ENCODE data around the gene GBA2.

GBA2 gene

GRCh38 chr9:35737143-35737542 is 11.9 kb downstream of the GBA2 start:
- DNase-seq: no peak

DNA sequence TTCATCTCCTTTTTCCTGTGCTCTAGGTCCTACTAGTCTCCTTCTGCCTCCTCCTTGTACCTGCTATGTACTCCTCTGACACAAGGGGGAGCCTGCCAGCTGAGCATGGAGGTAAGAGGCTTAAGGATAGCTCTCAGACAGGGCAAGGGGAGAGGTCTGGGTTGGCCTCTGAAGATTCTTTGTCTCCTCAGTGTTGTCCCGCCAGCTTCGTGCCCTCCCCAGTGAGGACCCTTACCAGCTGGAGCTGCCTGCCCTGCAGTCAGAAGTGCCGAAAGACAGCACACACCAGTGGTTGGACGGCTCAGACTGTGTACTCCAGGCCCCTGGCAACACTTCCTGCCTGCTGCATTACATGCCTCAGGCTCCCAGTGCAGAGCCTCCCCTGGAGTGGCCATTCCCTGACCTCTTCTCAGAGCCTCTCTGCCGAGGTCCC is 12.8 kb downstream of the GBA2 start:
- DNase-seq: peak; percentile 88 to 93

GRCh38 chr9:35734096-35734495 is 14.9 kb downstream of the GBA2 start:
- DNase-seq: no peak

DNA sequence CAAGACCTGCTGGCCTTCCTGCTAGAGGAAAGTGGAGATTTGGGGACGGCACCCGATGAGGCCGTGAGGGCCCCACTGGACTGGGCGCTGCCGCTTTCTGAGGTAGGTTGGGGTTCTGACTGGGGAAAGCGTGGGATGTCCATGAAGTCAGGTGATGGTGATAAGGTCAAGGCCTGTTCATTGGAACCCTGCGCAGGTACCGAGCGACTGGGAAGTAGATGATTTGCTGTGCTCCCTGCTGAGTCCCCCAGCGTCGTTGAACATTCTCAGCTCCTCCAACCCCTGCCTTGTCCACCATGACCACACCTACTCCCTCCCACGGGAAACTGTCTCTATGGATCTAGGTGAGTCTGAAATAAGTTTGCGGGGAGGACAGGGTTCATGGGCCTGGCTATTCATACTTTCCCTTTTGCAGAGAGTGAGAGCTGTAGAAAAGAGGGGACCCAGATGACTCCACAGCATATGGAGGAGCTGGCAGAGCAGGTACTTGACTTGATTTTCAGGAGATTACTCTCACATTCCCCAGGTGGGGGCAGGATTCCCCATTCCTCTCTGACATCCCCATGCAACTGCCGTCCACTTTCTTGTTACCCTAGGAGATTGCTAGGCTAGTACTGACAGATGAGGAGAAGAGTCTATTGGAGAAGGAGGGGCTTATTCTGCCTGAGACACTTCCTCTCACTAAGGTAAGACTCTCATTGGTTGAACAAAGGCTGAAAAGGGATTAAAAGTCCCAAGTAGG is 16.1 kb downstream of the GBA2 start:
- peak; percentile 54 to 73 for DNase-seq

- DNase-seq: peak; percentile 98 to 100
These were observed 16.7 kb downstream of the GBA2 start, which contains the start of the genes CREB3 and TLN1 for GRCh38 chr9:35732185-35732799. Gene CREB3, plus strand, starts transcription at chr9:35732666. Its CDS starts 107 bp downstream, at chr9:35732773. Gene TLN1, minus strand, starts transcription at chr9:35732195. Its CDS starts 6,501 bp downstream, at chr9:35725694.

DNA sequence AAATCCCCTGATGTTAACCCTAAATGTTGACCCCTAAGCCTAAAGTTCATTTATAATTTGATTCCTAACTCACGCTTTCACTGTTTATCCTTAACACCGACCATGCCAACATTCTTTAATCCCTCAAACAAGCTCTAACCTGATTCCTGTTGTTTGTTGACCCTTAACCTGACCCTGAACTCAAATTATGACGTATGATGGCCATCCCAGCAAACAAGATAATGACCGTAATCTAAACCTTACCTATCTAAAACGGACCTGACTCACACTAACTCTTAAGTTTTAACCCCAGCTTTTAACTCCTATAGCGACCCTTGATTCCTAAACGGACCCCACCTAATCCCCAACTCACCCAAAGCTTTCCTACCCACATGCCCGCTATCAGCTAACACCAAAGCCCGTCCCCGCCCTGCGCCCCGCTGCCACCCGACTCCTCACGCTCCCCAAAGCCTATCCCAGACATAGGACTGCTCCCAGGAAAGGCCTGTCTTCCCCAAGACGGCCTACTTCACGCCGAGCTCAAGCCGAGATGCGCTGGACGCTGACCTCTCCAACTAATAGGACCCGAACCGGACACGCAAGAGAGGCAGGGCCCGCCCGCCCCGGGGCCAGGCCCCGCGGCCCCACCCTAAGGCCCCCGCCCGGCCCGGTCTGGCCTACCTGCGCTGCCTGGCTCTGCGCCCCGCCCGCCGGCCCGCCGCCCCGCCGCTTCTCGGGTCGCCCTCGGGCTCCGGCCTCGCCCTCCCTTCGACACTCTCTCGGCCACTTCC is 17.4 kb downstream of the GBA2 start:
- peak; percentile 17 to 23 for DNase-seq

- DNase-seq: no peak
These were observed 18.6 kb downstream of the GBA2 start for GRCh38 chr9:35730486-35730854.

DNA sequence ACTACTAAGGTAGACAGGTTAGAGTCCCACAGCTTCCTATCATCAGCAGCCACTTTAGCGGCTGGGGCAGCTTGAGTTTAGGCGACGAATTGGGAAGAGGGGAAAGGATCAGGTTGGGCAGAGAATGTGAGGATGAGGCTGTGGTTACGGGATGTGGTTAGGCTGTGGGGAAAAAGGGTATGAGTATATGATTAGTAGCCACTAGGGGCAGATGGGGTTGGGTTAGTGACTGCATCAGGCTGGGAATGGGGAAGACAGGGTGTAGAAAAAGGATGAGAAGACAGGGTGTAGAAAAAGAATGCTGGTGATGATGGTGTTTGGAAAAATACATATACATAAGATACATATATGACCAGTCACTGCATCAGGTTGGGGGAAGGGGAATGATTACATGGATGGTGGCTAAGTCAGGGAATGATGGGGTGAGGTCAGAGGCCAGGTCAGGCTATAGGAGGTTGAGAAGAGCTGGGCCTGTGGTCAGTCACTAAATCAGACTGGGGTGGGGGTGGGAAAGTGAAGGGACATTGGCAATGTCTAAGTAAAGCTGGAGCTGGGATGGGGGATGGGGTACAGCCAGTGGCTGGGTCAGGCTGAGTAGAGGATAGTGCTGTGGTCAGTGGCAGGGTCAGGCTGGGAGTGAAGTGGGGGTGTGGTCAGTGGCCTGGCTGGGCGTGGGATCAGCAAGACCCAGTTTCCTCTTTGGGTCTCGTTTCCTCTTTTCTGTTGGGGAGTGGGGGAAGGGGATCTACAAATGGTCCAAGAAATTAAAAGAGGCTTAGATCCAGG is 19.1 kb downstream of the GBA2 start:
- peak; percentile 55 to 84 for DNase-seq

DNA sequence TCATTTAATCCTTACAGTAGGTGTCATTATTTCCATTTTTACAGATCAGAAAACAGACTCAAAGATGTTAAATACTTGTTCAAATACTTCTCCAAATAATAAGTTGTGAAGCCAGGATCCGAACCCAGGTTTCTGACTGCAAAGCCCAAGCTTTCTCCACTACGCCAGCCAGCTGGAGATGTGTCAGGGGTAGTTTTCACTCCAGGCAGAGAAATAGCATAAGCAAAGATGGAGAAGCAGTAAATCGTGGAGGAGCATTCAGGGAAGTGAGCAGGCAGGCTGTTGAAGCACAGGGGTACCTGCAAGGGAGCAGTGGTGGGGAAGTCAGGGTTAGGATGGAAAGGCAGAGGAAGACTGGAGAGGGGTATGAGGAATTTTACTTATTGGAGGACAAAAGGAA is 19.9 kb downstream of the GBA2 start:
- DNase-seq: no peak

DNA sequence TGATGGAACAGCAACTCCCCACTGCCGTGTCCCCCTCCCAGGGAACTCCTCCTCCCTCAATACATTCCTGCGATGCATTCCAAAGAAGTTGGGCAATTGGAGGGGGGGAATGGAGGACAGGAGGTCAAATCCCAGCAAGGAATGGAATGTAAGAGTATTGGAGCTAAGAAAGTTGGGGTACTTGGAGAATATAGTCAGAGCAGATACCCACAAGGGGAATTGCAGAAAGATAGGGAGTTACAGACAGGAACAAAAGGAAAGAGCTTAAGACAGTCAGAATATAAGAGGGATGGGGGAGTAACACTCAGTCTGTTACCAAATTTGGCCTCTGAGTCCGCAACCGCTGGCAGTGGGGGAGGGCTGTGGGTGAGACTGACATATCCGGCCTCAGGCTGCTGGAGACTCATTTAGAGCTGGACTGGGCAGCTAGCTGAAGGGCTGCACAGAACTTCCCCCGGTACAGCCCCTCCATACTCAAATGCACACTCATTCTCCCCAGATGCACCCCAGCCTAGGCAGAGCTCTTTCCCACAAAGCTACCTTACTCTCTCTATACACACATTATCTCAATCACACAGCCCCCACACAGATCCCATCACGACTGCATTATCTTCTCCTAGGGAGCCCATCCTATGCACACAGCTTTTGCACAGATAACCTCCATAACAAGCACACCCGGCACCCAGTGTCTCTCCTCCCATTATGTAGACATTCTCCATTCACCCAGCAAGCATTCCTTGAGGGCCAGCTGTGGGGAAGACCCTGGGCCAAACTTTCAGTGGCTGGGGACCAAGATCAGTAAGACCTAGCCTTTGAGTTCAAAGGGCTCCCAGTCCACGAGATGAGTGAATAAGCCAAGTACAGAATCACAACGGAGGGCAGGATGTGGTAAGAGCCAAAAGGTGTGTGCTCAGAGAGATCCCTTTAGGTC is 20.7 kb downstream of the GBA2 start:
- DNase-seq: peak; percentile 65 to 68

DNA sequence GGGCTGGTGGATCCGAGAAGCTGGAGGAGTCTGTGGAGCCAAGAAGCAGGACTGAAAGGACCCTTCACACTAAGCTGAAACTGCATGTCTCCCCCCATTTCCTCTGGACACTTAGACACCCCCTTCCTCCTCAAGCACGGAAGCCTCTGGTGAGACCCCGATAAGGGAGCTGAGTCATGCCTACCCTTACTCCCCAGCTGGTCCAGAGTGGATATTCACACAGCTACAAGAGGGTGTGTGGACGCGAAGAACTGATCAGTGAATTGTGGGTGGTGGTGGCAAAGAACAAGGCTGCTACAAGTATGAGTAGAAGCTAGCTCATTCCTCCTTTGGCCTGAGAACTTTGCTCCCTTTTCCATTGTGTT is 21.4 kb downstream of the GBA2 start:
- no peak for DNase-seq

- DNase-seq: peak; percentile 48 to 49
These were observed 22.1 kb downstream of the GBA2 start for GRCh38 chr9:35726931-35727330.

DNA sequence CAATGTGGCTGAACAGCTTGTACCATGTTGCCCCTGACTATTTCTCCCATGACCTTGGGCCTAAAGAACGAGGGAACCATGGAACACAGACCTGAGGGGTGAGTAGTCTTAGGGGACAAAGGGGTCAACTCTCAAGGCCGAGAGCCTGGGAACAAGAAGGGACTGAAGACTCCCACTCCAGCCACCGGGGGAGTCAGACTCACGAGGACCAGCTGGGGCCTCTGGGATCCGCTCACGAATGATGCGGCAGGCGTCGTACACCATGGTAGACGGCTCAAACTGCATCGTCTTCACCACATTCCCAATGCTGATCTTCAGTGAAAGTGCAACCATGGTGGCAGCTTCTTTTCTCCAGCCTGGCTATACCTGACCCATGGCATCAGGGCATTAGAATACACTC is 23.7 kb downstream of the GBA2 start:
- DNase-seq: no peak

GRCh38 chr9:35723908-35724307 is 25.1 kb downstream of the GBA2 start:
- no peak for DNase-seq

DNA sequence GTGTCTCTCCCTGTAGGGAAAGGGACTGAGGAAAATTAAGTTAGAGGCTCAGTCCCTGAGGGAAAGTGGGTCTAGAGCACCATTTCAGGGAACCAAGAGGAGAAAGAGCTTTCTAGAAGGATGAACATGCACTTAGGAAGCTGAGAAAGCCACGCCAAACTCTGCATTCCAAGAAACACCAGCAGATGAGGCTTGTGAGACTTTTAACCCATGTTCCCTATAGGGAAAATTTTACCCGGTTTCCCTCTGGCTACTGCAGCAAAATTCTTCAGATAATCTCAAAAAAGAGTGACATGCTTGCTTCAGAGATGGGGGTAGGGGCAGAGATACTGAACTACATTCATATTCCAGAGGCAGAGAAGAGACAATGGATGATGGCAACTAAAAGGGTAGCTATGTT is 25.6 kb downstream of the GBA2 start:
- DNase-seq: no peak

DNA sequence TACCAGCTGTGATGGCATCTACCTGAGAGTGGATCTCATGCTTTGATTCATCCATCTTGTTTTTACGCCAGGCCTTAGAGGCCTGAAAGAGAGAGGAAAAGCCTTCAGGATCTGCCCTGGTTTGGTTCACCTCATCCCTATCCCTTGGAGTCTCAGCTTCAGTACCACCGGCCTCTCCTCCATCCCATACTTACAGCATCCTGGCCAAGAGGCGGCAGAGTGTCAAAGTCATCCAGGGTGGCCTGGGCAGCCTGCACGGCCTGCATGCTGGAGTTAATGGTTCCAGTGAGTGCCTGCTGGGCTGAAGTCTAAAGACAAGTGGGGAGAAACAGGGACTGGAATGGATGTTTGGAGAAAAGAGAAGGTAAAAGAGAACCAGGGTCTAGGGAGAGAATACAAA is 29.5 kb downstream of the GBA2 start:
- DNase-seq: no peak

GRCh38 chr9:35718721-35719511 is 30.1 kb downstream of the GBA2 start:
- DNase-seq: no peak

DNA sequence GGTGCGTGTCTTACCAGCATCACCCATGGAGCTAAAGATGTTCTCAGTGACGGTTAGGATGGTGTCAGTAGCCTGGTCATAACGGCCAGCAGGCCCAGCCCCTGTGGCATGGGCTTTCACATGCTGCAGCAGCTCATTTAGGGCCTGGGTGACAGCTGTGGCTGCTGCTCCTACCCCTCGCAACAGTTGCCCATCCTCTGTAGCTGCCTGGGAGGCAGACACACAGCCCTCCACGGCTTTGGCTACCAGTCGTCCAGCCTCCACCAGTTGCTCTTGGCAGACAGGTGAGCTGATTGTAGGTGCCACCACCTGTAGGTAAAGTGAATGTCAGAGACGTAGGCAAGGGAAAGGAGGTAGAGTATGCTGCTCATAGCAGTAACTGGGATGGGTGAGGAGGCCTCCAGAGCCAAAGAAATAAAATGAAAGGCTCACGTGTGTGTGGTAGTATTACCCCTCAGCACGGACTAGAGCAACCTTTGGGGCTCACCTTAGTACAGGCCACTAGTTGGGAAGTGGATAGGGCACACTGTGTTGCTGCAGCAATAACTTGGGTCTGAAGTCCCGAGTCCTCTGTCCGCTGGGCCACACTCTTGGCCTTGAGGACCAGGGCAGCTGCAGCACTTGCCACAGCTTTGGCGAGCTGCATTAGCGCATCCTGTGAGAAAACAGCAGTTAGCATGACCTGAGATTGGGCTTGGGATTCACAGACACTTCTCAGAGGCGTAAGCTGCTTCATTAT is 31.7 kb downstream of the GBA2 start:
- DNase-seq: no peak

GRCh38 chr9:35716230-35716629 is 32.8 kb downstream of the GBA2 start:
- DNase-seq: no peak

GRCh38 chr9:35714579-35715252 is 34.3 kb downstream of the GBA2 start:
- no peak for DNase-seq
